Caco-2 (cell line): ENCODE results near the gene SLC35F2. TPM values are rescaled to one million over a fixed set of nuclear protein-coding genes. Genes with fewer than 3 reads are reported as not detected.

Source experiments
- BruUV-seq: library from RNA; stranded (reverse); fragments of 400-500 nt; replicated peaks from 2 replicates; lab custom pipeline; 2021; lab: Mats Ljungman, UMichigan
- CTCF ChIA-PET: fragments of 300-600 bp; sonication (Branson Sonifier 250); formaldehyde crosslinking; loops from one replicate; lab custom pipeline; 2022; ENCODE audit warnings: antibody characterized with exemption; lab: Charles Lee
- POLR2A ChIA-PET: fragments of 300-600 bp; sonication (Branson Sonifier 250); formaldehyde crosslinking; loops from one replicate; lab custom pipeline; 2022; ENCODE audit warnings: antibody characterized with exemption; lab: Charles Lee
- DNase-seq, 2 experiments: peaks; one replicate each; pipeline versions ENCODE4 v3.0.0 to v3.0.0-alpha.2; 2020 to 2022
- H3K27me3 ChIP-seq: replicated peaks from 2 replicates; pipeline ENCODE4 v1.6.0; 2011; ENCODE audit warnings: low read length; ENCODE audit not compliant: control insufficient read depth, insufficient read depth
- H3K36me3 ChIP-seq: 2 replicates; pipeline ENCODE4 v1.5.1; 2011; ENCODE audit warnings: low read length; ENCODE audit not compliant: control insufficient read depth, insufficient read depth
- H3K4me1 ChIP-seq: fragments of 250-450 bp; sonication (Bioruptor Pico); 2 replicates; pipeline ENCODE4 v1.5.1; 2020; ENCODE audit warnings: mild to moderate bottlenecking
- H3K4me3 ChIP-seq: 2 replicates; pipeline ENCODE4 v1.5.1; 2011; ENCODE audit warnings: low read depth, mild to moderate bottlenecking, control low read depth, low read length
- H3K9me3 ChIP-seq: fragments of 250-450 bp; sonication (Bioruptor Pico); 2 replicates; pipeline ENCODE4 v1.5.1; 2020; ENCODE audit warnings: mild to moderate bottlenecking, moderate library complexity
- H3K27ac Mint-ChIP-seq: one replicate; pipeline ENCODE4 v1.8.0; 2022; ENCODE audit warnings: mixed read lengths; ENCODE audit not compliant: unreplicated experiment
- H3K27me3 Mint-ChIP-seq: one replicate; pipeline ENCODE4 v1.8.0; 2022; ENCODE audit warnings: mixed read lengths; ENCODE audit not compliant: insufficient read depth, unreplicated experiment
- H3K36me3 Mint-ChIP-seq: one replicate; pipeline ENCODE4 v1.8.0; 2022; ENCODE audit warnings: mild to moderate bottlenecking, mixed read lengths; ENCODE audit not compliant: insufficient read depth, unreplicated experiment
- H3K4me1 Mint-ChIP-seq: one replicate; pipeline ENCODE4 v1.8.0; 2022; ENCODE audit warnings: low read depth, mixed read lengths; ENCODE audit not compliant: unreplicated experiment
- H3K4me3 Mint-ChIP-seq: one replicate; pipeline ENCODE4 v1.8.0; 2022; ENCODE audit warnings: mild to moderate bottlenecking, moderate library complexity, mixed read lengths; ENCODE audit not compliant: unreplicated experiment
- H3K9me3 Mint-ChIP-seq: one replicate; pipeline ENCODE4 v1.8.0; 2022; ENCODE audit warnings: mixed read lengths; ENCODE audit not compliant: unreplicated experiment
- CTCF ChIP-seq, 2 experiments: fragments of 200-600 bp in 1 of 2; IDR thresholded peaks; 1 replicate in 1 of 2; 2 replicates in 1 of 2; pipeline versions ENCODE4 v1.5.1 to v1.8.0; 2011 to 2022; ENCODE audit warnings: antibody characterized with exemption in 1 of 2, control low read depth in 1 of 2, inconsistent platforms in 1 of 2, low read depth in 1 of 2, low read length in 1 of 2, mild to moderate bottlenecking in 1 of 2, moderate library complexity in 1 of 2; ENCODE audit not compliant: insufficient read depth in 1 of 2, severe bottlenecking in 1 of 2, unreplicated experiment in 1 of 2
- intact Hi-C: fragments of 100-400 bp; cut with micrococcal nuclease; formaldehyde crosslinking; loops from one replicate; pipeline ENCODE4 v1.10.0; 2022; ENCODE audit not compliant: unreplicated experiment
- total RNA-seq: library from RNA; stranded (reverse); gene quantifications from 2 replicates; pipeline ENCODE4 v1.2.3, GENCODE V29; 2022

Gene SLC35F2
- total RNA-seq, 1 experiment from 2014 or later: 44.9 TPM

GRCh38 chr11:107824668-107825369 lies 33.8 kb downstream of the SLC35F2 start:
- Histone ChIP-seq H3K9me3 (no peaks in the 10 kb centered on the region), H3K4me1 (no peaks in the 10 kb centered on the region), H3K4me3 (no peak overlapping the region), H3K36me3 (no peaks in the 10 kb centered on the region), H3K27me3 (no peaks in the 10 kb centered on the region)
- ChIA-PET CTCF (interaction anchor here (0.7 kb wide), 1 partner anchor 397 kb away, joined by 3 read pairs; no protein-coding TSS in a partner anchor), POLR2A (no interaction called here)
- Mint-ChIP-seq H3K27me3 (no peaks in the 10 kb centered on the region), H3K4me1 (no peaks in the 10 kb centered on the region), H3K27ac (no peak overlapping the region), H3K9me3 (no peaks in the 10 kb centered on the region), H3K36me3 (no peaks in the 10 kb centered on the region), H3K4me3 (no peak overlapping the region)
- intact Hi-C loops: no loop called here
- TF ChIP-seq CTCF (IDR thresholded peaks at IDR 0.05; ENCODE audit: insufficient read depth in 1 of 2, low read depth in 1 of 2, low read length in 1 of 2, severe bottlenecking in 1 of 2, unreplicated experiment in 1 of 2): no peak
- DNase-seq: no peak
- BruUV-seq: no TSS peak

- Mint-ChIP-seq H3K9me3 (no peaks in the 10 kb centered on the region), H3K4me1 (no peaks in the 10 kb centered on the region), H3K27me3 (no peaks in the 10 kb centered on the region), H3K27ac (no peak overlapping the region), H3K4me3 (no peak overlapping the region), H3K36me3 (no peaks in the 10 kb centered on the region)
- ChIA-PET CTCF (no interaction called here), POLR2A (no interaction called here)
- no peak overlapping the region for H3K4me3 ChIP-seq
- intact Hi-C loops: no loop called here
- BruUV-seq: no TSS peak
- DNase-seq: no peak
- no peak for TF ChIP-seq CTCF (IDR thresholded peaks at IDR 0.05; ENCODE audit: insufficient read depth in 1 of 2, low read depth in 1 of 2, low read length in 1 of 2, severe bottlenecking in 1 of 2, unreplicated experiment in 1 of 2)
- no peaks in the 10 kb centered on the region for H3K9me3 ChIP-seq
- no peaks in the 10 kb centered on the region for H3K36me3 ChIP-seq
- no peaks in the 10 kb centered on the region for H3K4me1 ChIP-seq
- H3K27me3 ChIP-seq: no peaks in the 10 kb centered on the region
These were observed 37.2 kb downstream of the SLC35F2 start for GRCh38 chr11:107821199-107821927.

GRCh38 chr11:107819361-107820014 lies 39.1 kb downstream of the SLC35F2 start:
- ChIA-PET POLR2A (no interaction called here), CTCF (no interaction called here)
- H3K27ac Mint-ChIP-seq: no peak overlapping the region
- H3K27me3 Mint-ChIP-seq: no peaks in the 10 kb centered on the region
- no peaks in the 10 kb centered on the region for H3K4me1 Mint-ChIP-seq
- no peaks in the 10 kb centered on the region for H3K36me3 ChIP-seq
- DNase-seq: no peak
- BruUV-seq: no TSS peak
- H3K27me3 ChIP-seq: no peaks in the 10 kb centered on the region
- no peak overlapping the region for H3K4me3 ChIP-seq
- peaks cover 4% of the 10 kb centered on the region for H3K36me3 Mint-ChIP-seq
- intact Hi-C loops: no loop called here
- H3K4me3 Mint-ChIP-seq: no peak overlapping the region
- H3K4me1 ChIP-seq: no peaks in the 10 kb centered on the region
- H3K9me3 Mint-ChIP-seq: no peaks in the 10 kb centered on the region
- no peak for TF ChIP-seq CTCF (IDR thresholded peaks at IDR 0.05; ENCODE audit: insufficient read depth in 1 of 2, low read depth in 1 of 2, low read length in 1 of 2, severe bottlenecking in 1 of 2, unreplicated experiment in 1 of 2)
- no peaks in the 10 kb centered on the region for H3K9me3 ChIP-seq
